Cardiac muscle cell (in vitro differentiated cells and primary cell): ENCODE measurements around the gene PRKCD. TPM values are rescaled to one million over a fixed set of nuclear protein-coding genes. Genes with fewer than 3 reads are reported as not detected.
A peak's percentile ranks its signal among the peaks of the same experiment; 100 is the strongest.

Experiments
- DNase-seq, 2 donors: peaks; one replicate each; pipeline versions ENCODE4 v3.0.0 to v3.0.0-alpha.2; 2010 to 2017; ENCODE audit warnings: low read depth in 1 of 2, low spot score in 1 of 2
- H3K27ac ChIP-seq: fragments of 200-600 bp; sonication (generic); 2 replicates; pipeline ENCODE4 v1.5.1; 2016
- H3K27me3 ChIP-seq: fragments of 200-600 bp; sonication (generic); 2 replicates; pipeline ENCODE4 v1.6.0; 2016; ENCODE audit warnings: control low read depth
- H3K36me3 ChIP-seq: fragments of 200-600 bp; sonication (generic); 2 replicates; pipeline ENCODE4 v1.5.1; 2016; ENCODE audit warnings: control low read depth
- H3K4me1 ChIP-seq: fragments of 200-600 bp; sonication (generic); 2 replicates; pipeline ENCODE4 v1.8.1; 2017; ENCODE audit warnings: low read depth, mild to moderate bottlenecking, mixed run types
- H3K4me3 ChIP-seq: fragments of 200-600 bp; sonication (generic); 2 replicates; pipeline ENCODE4 v1.5.1; 2016; ENCODE audit warnings: mild to moderate bottlenecking
- H3K9me3 ChIP-seq: fragments of 200-600 bp; sonication (generic); 2 replicates; pipeline ENCODE4 v1.5.1; 2017; ENCODE audit warnings: low read depth, mild to moderate bottlenecking, control low read depth
- CTCF ChIP-seq: IDR thresholded peaks from 2 replicates; pipeline ENCODE4 v1.5.1; 2012; ENCODE audit warnings: low read depth, mild to moderate bottlenecking, low read length
- polyA plus RNA-seq: library from polyadenylated mRNA; unstranded; fragments of >200 nt; fragmentation: Nextera tagmentation; extraction: Ambion mirVana; gene quantifications from 2 replicates; pipeline ENCODE4 v1.2.1, GENCODE V29; 2016
- total RNA-seq: library from RNA; depleted of rRNA; stranded (reverse); fragments of >200 nt; gene quantifications from 2 replicates; pipeline ENCODE4 v1.2.3, GENCODE V29; 2016

Gene PRKCD
- total and polyA plus RNA-seq, 2 experiments from 2014 or later: 1.3 to 3.9 TPM

DNA sequence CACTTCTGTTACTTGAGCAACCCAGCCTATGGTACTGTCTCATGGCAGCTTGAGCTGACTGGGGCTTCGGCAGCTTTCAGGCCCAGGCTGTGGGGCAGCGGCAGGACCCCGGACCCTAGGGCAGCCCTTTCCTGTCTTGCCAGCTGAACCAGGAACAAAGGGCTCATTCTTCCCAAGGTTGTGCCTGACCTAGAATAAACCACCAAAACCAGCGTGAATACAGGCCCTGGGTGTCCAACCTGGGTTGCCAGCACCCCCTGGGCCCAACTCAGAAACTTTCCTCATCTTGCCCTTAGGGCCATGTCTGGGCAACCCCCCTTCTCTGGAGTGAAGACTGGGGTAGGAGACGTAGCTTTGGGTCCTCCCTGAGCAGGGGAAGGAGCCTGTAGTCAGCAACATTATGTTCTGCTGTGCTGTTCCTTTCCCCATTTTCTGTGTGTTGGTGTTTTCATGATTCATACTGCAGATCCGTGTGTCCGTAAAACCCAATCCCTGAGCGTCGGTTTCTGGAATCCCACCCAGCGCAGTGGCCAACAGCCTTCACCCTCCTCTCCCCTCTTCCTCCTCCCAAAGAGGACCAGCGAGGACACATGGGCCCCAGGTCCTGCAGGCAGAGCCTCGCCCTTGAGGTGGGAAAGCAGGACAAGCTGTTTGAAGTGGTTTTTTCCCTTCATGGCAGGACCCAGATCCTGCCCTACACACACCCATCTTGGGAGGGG lies 61.3 kb downstream of the PRKCD start:
- no peak for DNase-seq
- no peak for TF ChIP-seq CTCF
- peak overlapping the region; percentile 36 for H3K27ac ChIP-seq

DNA sequence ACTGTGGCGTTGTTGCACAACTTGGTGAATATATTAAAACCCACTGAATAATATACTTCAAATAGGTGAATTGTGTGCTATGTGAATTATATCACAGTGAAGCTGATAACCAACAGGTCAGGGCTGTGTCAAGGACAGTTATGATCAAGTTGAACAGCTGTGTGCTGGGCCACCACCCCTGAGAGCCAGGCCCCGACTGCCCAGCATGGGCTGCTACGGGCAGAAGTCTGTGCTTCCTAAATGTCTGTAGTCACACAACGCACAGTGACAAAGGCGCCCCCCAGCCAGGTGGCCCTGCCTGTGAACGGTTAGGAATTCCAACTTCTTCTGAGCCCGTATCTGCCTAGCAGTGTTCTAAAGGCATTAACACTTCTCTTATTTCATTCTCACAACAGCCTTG lies 62.0 kb downstream of the PRKCD start:
- Histone ChIP-seq H3K27ac (peak overlapping the region; percentile 36), H3K27me3 (no peaks in the 10 kb centered on the region), H3K9me3 (no peaks in the 10 kb centered on the region), H3K4me3 (no peak overlapping the region), H3K4me1 (no peaks in the 10 kb centered on the region), H3K36me3 (peaks cover 32% of the 10 kb centered on the region)
- DNase-seq: no peak
- TF ChIP-seq CTCF: no peak

More for the DNA sequence above, 61.3 kb downstream of the PRKCD start:
- no peak overlapping the region for H3K4me3 ChIP-seq
- peaks cover 26% of the 10 kb centered on the region for H3K36me3 ChIP-seq
- no peaks in the 10 kb centered on the region for H3K9me3 ChIP-seq
- H3K27me3 ChIP-seq: no peaks in the 10 kb centered on the region
- H3K4me1 ChIP-seq: no peaks in the 10 kb centered on the region

GRCh38 chr3:53223541-53223966 lies 62.5 kb downstream of the PRKCD start:
- no peak for TF ChIP-seq CTCF
- no peaks in the 10 kb centered on the region for H3K4me1 ChIP-seq
- no peaks in the 10 kb centered on the region for H3K27me3 ChIP-seq
- H3K9me3 ChIP-seq: no peaks in the 10 kb centered on the region
- H3K27ac ChIP-seq: no peak overlapping the region
- no peak overlapping the region for H3K4me3 ChIP-seq
- no peak for DNase-seq
- peaks cover 37% of the 10 kb centered on the region for H3K36me3 ChIP-seq

GRCh38 chr3:53224026-53224425 lies 63.0 kb downstream of the PRKCD start:
- no peak for DNase-seq
- Histone ChIP-seq H3K4me1 (no peaks in the 10 kb centered on the region), H3K27ac (no peak overlapping the region), H3K9me3 (no peaks in the 10 kb centered on the region), H3K4me3 (no peak overlapping the region), H3K27me3 (no peaks in the 10 kb centered on the region), H3K36me3 (peaks cover 42% of the 10 kb centered on the region)
- no peak for TF ChIP-seq CTCF

DNA sequence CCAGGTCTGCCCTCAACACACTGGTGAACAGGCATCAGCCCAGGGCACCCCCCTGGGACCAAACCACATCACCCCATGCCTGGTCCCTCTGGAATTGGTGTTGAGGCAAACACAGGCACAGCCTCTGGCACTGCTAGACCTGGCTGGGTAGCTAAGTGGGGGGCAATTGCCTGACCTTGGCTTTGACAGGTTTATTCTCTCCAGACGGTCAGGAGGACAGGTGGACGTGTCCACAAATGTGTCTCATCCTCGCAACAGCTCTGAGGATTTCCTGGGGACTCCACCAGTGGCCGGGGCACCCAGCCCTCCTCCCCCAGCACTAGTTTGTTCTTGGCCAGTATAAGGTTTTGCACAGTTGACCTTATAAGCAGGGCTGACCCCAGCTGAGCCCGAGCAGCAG lies 63.5 kb downstream of the PRKCD start:
- Histone ChIP-seq H3K4me3 (no peak overlapping the region), H3K4me1 (no peaks in the 10 kb centered on the region), H3K36me3 (peaks cover 46% of the 10 kb centered on the region), H3K27ac (no peak overlapping the region), H3K27me3 (no peaks in the 10 kb centered on the region), H3K9me3 (no peaks in the 10 kb centered on the region)
- DNase-seq: no peak
- TF ChIP-seq CTCF: no peak
